HuH-7.5 (cell line): ENCODE data around the gene STK24.
"Not testable (repeated sequence)": the region's sequence is repeated elsewhere in the genome, so short reads cannot be mapped to it uniquely, and the experiment has no call there.

Source experiments
- DNase-seq: peaks from one replicate; pipeline ENCODE4 v3.0.0; 2011; ENCODE audit warnings: low spot score

The STK24 gene

GRCh38 chr13:98434060-98434459 lies 142.8 kb downstream of the STK24 start:
- DNase-seq, result no peak

GRCh38 chr13:98433654-98434053 lies 143.3 kb downstream of the STK24 start:
- no peak for DNase-seq

- no peak for DNase-seq
Observed at GRCh38 chr13:98432638-98433037, 144.3 kb downstream of the STK24 start.

GRCh38 chr13:98429977-98430736 lies 146.8 kb downstream of the STK24 start:
- DNase-seq, result no peak

GRCh38 chr13:98429531-98429930 lies 147.4 kb downstream of the STK24 start:
- no peak for DNase-seq

GRCh38 chr13:98429081-98429480 lies 147.8 kb downstream of the STK24 start:
- DNase-seq, result no peak

- DNase-seq, result no peak
Observed at GRCh38 chr13:98428256-98428966, 148.5 kb downstream of the STK24 start.

GRCh38 chr13:98427331-98427995 lies 149.4 kb downstream of the STK24 start:
- no peak for DNase-seq

GRCh38 chr13:98423417-98423816 lies 153.5 kb downstream of the STK24 start:
- DNase-seq, result no peak

- no peak for DNase-seq
Observed at GRCh38 chr13:98422046-98422445, 154.9 kb downstream of the STK24 start.

GRCh38 chr13:98420554-98421175 lies 156.2 kb downstream of the STK24 start:
- no peak for DNase-seq

GRCh38 chr13:98419786-98420553 lies 156.9 kb downstream of the STK24 start:
- DNase-seq, result no peak

- no peak for DNase-seq
Observed at GRCh38 chr13:98416408-98416807, 160.5 kb downstream of the STK24 start.

GRCh38 chr13:98415326-98416070 lies 161.4 kb downstream of the STK24 start:
- no peak for DNase-seq

GRCh38 chr13:98413796-98414195 lies 163.1 kb downstream of the STK24 start:
- DNase-seq, result no peak

- DNase-seq, result not testable (repeated sequence)
Observed at GRCh38 chr13:98413278-98413677, 163.6 kb downstream of the STK24 start.

- DNase-seq, result no peak
Observed at GRCh38 chr13:98411617-98412265, 165.2 kb downstream of the STK24 start.

- DNase-seq, result no peak
Observed at GRCh38 chr13:98411013-98411412, 165.9 kb downstream of the STK24 start.

GRCh38 chr13:98410612-98411011 lies 166.3 kb downstream of the STK24 start:
- DNase-seq, result no peak

GRCh38 chr13:98409281-98409680 lies 167.6 kb downstream of the STK24 start:
- no peak for DNase-seq

GRCh38 chr13:98407575-98407974 lies 169.3 kb downstream of the STK24 start:
- DNase-seq, result no peak
